ENCODE measurements around the gene SACM1L. TPM values are rescaled to one million over a fixed set of nuclear protein-coding genes. Genes with fewer than 3 reads are reported as not detected.

The SACM1L gene
- total RNA-seq, 2 donors from 2014 or later: 149 to 161 TPM

DNA sequence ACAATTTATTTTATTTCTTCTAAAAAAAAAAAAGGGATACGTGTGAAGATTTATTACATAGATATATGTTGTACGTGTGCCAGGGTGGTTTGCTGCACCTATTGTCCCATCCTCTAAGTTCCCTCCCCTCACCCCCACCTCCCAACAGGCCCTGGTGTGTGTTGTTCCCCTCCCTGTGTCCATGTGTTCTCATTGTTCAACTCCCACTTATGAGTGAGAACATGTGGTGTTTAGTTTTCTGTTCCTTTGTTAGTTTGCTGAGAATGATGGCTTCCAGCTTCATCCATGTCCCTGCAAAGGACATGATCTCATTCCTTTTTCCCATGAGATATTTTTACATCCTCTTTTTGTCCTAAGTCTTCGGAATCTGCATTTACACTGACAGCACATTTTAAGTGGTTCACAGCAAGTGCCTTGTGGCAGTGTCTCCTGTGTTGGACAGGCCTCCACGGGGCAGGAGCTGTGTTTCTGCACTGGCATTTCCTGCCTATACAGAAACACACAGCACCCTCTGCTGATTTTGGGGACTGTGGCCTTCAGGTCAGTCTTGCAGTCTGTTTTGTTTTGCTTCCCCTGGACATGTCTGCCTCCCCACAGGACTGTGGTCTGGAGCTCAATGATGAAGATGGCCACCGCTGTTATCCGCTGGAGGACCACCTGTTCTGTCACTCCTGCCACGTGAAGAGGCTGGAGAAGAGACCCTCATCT, 12.7 kb upstream of the SACM1L start:
- Histone ChIP-seq H3K4me3 (ENCODE audit: low read length) (no peak overlapping the region), H3K4me1 (ENCODE audit: control insufficient read depth, insufficient read depth, low read length) (peaks cover 6% of the 10 kb centered on the region), H3K36me3 (ENCODE audit: control insufficient read depth, insufficient read depth, low read length) (peaks cover 82% of the 10 kb centered on the region), H3K9ac (ENCODE audit: extremely low read depth, low read length, poor library complexity, severe bottlenecking) (no peak overlapping the region), H3K9me3 (ENCODE audit: control insufficient read depth, low read length) (no peaks in the 10 kb centered on the region), H3K27me3 (ENCODE audit: control insufficient read depth, insufficient read depth, low read length, poor library complexity, severe bottlenecking) (no peaks in the 10 kb centered on the region), H3K27ac (ENCODE audit: low read depth, low read length) (no peak overlapping the region)
- H3K9me3 Mint-ChIP-seq: no peaks in the 10 kb centered on the region
- no peaks in the 10 kb centered on the region for H3K27me3 Mint-ChIP-seq (ENCODE audit: insufficient read depth)
- H3K4me1 Mint-ChIP-seq: peaks cover 50% of the 10 kb centered on the region
- DNase-seq: no peak
- 76 to 90% methylated on average over 2 to 6 of the region's 7 CpGs for WGBS, 2 experiments (ENCODE audit: insufficient coverage in 1 of 2, insufficient read length in 1 of 2)
- TF ChIP-seq, protein P1, sequence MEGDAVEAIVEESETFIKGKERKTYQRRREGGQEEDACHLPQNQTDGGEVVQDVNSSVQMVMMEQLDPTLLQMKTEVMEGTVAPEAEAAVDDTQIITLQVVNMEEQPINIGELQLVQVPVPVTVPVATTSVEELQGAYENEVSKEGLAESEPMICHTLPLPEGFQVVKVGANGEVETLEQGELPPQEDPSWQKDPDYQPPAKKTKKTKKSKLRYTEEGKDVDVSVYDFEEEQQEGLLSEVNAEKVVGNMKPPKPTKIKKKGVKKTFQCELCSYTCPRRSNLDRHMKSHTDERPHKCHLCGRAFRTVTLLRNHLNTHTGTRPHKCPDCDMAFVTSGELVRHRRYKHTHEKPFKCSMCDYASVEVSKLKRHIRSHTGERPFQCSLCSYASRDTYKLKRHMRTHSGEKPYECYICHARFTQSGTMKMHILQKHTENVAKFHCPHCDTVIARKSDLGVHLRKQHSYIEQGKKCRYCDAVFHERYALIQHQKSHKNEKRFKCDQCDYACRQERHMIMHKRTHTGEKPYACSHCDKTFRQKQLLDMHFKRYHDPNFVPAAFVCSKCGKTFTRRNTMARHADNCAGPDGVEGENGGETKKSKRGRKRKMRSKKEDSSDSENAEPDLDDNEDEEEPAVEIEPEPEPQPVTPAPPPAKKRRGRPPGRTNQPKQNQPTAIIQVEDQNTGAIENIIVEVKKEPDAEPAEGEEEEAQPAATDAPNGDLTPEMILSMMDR (conservative IDR thresholded peaks at IDR 0.05): no peak
- H3K36me3 Mint-ChIP-seq (ENCODE audit: low read depth): peaks cover 63% of the 10 kb centered on the region
- H3K27ac Mint-ChIP-seq: peak overlapping the region; percentile 69
- no peak overlapping the region for H3K4me3 Mint-ChIP-seq

DNA sequence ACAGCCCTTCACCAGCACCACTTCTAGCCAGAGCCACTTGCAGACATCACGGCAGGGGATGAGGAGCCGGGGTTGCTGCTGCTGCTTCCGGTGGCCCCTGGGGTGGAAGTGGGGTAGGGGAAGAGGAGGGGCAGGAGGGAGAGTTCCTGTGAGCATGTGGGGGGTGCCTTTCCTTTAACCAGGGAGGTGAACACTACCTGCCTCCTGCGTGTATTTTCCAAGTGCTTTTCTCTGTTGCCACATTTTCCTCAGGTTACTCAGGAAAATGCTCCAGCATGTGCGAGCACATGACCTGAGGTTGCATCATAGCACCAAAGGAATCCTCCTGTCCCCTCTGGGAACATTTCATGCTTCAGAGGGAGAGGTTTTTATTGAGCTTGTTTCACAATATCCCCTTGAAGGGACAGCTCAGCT, 12.2 kb upstream of the SACM1L start:
- TF ChIP-seq, protein P1 (conservative IDR thresholded peaks at IDR 0.05): no peak
- Mint-ChIP-seq H3K27me3 (ENCODE audit: insufficient read depth) (no peaks in the 10 kb centered on the region), H3K9me3 (no peaks in the 10 kb centered on the region), H3K4me1 (peaks cover 52% of the 10 kb centered on the region), H3K36me3 (ENCODE audit: low read depth) (peaks cover 63% of the 10 kb centered on the region), H3K4me3 (no peak overlapping the region), H3K27ac (peak overlapping the region; percentile 69)
- Histone ChIP-seq H3K4me3 (ENCODE audit: low read length) (no peak overlapping the region), H3K36me3 (ENCODE audit: control insufficient read depth, insufficient read depth, low read length) (peaks cover 82% of the 10 kb centered on the region), H3K27me3 (ENCODE audit: control insufficient read depth, insufficient read depth, low read length, poor library complexity, severe bottlenecking) (no peaks in the 10 kb centered on the region), H3K9ac (ENCODE audit: extremely low read depth, low read length, poor library complexity, severe bottlenecking) (no peak overlapping the region), H3K4me1 (ENCODE audit: control insufficient read depth, insufficient read depth, low read length) (peaks cover 6% of the 10 kb centered on the region), H3K9me3 (ENCODE audit: control insufficient read depth, low read length) (no peaks in the 10 kb centered on the region), H3K27ac (ENCODE audit: low read depth, low read length) (no peak overlapping the region)
- no peak for DNase-seq
- 87 to 95% methylated on average over 2 to 5 of the region's 5 CpGs for WGBS, 2 experiments (ENCODE audit: insufficient coverage in 1 of 2, insufficient read length in 1 of 2)

DNA sequence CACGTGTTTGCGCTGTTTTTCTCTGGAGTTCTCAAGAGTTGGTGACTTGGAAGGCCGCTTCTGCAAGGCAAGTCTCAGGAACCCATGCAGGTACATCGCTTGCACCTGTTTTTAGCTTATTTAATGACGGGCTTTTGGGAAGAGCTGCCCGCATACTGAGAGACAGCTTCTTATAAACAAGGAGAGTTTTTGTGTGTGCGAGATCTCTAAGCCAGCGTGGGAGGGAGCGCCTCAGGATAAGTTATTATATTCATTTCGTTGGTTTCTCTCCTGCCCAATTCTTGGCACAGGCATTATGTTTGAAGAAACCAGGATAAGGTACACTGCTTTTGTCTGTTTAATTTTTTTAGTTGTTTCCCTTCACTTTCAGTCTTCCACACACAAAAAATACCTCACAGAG, 11.4 kb upstream of the SACM1L start:
- H3K27me3 Mint-ChIP-seq (ENCODE audit: insufficient read depth): no peaks in the 10 kb centered on the region
- Histone ChIP-seq H3K36me3 (ENCODE audit: control insufficient read depth, insufficient read depth, low read length) (peaks cover 81% of the 10 kb centered on the region), H3K27me3 (ENCODE audit: control insufficient read depth, insufficient read depth, low read length, poor library complexity, severe bottlenecking) (no peaks in the 10 kb centered on the region), H3K4me1 (ENCODE audit: control insufficient read depth, insufficient read depth, low read length) (peaks cover 6% of the 10 kb centered on the region), H3K9me3 (ENCODE audit: control insufficient read depth, low read length) (peaks cover 6% of the 10 kb centered on the region), H3K9ac (ENCODE audit: extremely low read depth, low read length, poor library complexity, severe bottlenecking) (no peak overlapping the region), H3K4me3 (ENCODE audit: low read length) (no peak overlapping the region), H3K27ac (ENCODE audit: low read depth, low read length) (no peak overlapping the region)
- peaks cover 45% of the 10 kb centered on the region for H3K4me1 Mint-ChIP-seq
- DNase-seq: no peak
- TF ChIP-seq, protein P1 (conservative IDR thresholded peaks at IDR 0.05): no peak
- no peak overlapping the region for H3K4me3 Mint-ChIP-seq
- peaks cover 63% of the 10 kb centered on the region for H3K36me3 Mint-ChIP-seq (ENCODE audit: low read depth)
- peak overlapping the region; percentile 69 for H3K27ac Mint-ChIP-seq
- peaks cover 1% of the 10 kb centered on the region for H3K9me3 Mint-ChIP-seq
- 95 to 96% methylated on average over 10 of the region's 10 CpGs for WGBS, 2 experiments (ENCODE audit: insufficient coverage in 1 of 2, insufficient read length in 1 of 2)

All from endodermal cell (in vitro differentiated cells).